GF-D8 (cell line): ENCODE measurements around the gene ARL14.

Experiments used
- DNase-seq: peaks from one replicate; lab custom pipeline; 2025; lab: John Stamatoyannopoulos, UW

Gene ARL14

GRCh38 chr3:160722331-160722730 lies 45.4 kb downstream of the ARL14 start:
- DNase-seq: no peak

- DNase-seq: no peak
These were observed 48.4 kb downstream of the ARL14 start for GRCh38 chr3:160725338-160725737.
